GM19397 (cell line): ENCODE measurements around the gene CPN1.
A peak's percentile ranks its signal among the peaks of the same experiment; 100 is the strongest.

Experiments used
- ATAC-seq: cut with Tn5 transposase; IDR thresholded peaks from one replicate; pipeline ENCODE4 v1.9.1; 2021; ENCODE audit warnings: mild to moderate bottlenecking, moderate library complexity; ENCODE audit not compliant: unreplicated experiment

The CPN1 gene

DNA sequence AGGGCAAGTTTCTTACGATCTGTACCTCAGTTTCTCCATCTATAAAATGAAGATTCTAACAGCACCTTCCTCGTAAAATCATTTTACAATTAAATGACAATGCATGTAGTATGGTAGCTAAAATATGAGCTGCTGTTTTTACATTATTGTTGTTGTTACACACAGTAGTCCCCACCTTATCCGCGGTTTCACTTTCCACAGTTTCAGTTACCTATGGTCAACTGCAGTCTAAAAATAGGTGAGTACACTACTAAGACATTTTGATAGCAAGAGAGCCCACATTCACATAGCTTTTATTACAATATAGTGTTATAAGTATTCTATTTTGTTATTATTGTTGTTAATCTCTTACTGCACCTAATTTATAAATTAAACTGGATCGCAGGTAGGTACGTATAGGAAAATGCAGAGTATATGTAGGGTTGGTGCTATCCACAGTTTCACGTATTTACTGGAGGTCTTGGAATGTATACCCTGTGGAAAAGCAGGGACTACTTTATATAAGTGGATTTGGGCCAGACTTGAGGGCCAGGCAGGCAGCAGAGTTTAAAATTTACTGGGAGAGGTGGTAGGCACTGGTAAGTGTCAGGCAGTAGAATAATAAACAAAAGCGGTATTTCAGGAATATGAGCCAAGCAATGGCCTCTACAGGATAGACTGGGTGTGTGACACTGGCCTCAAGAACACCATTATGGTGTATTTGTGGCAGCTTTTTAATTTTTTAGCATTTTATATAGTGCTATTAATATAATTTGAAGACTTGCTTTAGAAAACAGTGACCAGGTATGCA, 82.2 kb downstream of the CPN1 start:
- ATAC-seq = no peak

DNA sequence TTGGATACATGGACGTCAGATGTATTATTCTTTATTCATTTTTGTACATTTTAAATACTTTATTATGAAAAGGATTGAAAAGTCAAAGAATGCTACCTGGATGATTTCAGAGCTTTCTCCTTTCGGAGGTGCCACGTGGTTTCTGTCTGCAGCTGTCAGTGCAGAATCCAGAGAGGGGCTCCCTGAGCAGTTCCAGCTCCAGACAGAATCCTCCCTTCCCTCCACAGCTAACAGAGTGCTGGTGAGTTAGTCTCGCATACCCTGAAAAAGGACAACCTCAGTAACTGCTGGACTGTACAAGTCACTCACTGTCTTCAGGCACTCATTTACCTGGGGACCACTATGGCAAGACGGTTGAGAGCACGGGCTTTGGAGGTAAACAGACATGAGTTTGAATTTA, 82.8 kb downstream of the CPN1 start:
- no peak for ATAC-seq

DNA sequence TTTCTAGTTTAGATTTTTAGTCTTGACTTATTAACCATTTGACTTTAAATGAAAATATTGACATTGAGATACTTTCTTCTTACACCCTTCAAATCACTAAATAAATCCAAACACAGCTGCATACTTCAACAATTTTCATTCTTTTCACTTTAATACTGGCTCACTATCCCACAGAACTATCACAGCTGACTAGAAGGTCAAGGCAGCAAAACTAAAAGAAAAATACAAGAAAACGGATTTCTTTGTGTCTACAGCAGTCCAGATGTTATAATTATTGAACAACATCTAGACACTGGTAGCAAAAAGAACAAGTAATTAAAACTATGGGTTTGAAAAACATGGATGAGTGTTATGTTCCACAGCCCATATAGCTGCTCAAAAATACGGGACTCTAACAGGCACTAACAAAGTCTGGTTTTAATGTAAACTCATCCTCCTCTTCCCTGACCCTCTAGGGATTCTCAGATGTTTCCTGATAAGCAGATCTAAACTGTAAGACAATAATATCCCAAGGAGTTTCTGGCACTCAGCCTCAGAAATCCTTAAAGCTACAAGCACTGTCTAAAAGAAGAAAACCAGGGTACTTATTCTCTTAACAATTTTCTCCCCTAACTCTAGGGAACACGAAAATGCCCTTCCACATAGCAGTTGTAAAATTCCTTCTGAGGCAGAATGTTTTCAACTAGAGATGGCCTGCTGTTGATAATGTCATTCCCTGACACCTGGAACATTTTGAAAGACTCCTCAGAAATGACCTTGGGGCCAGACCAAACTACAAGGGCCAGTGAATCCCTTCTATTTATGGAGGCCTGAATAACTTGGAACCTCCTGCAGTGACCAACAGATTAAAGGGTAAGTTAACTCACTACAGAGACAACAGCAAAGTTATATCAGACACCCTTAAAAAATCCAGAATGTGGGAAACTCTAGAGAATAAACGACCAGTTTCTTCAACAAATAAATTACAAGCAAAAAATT, 84.7 kb downstream of the CPN1 start:
- no peak for ATAC-seq

DNA sequence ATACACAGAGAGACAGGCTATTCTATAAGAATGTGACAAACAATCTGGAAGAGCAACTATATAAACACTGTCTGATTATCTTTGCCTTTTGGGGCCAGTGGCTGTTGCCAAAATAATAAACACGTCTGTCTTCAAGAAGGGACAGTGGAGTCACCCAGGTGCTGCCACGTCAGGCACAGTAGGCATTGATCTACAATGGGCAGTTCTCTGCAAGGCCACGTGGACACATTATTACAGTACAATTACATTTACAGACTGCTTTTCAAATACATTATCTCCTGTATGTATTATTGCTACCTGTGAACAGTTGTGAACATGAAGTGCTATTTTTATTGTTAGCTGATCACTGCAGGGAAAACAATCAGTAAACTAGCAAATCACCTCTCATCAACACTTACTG, 86.0 kb downstream of the CPN1 start:
- no peak for ATAC-seq

DNA sequence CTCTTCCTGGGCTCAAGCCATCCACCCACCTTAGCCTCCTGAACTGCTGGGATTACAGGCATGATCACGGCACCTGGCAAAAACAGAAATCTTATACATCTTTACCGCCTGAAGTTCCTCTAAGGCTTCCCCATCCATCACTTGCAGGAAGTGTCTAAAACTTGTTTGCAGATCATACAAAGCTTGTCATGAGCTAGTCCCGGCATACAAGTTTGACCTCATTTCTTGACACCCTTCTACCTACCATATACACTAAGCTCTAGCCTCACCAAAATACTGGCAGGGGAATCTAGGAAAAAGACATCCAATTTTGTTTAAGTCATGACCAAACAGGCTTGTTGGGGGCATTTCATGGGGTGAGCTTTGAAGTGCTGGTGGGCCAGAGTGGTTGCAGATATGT, 86.4 kb downstream of the CPN1 start:
- no peak for ATAC-seq

DNA sequence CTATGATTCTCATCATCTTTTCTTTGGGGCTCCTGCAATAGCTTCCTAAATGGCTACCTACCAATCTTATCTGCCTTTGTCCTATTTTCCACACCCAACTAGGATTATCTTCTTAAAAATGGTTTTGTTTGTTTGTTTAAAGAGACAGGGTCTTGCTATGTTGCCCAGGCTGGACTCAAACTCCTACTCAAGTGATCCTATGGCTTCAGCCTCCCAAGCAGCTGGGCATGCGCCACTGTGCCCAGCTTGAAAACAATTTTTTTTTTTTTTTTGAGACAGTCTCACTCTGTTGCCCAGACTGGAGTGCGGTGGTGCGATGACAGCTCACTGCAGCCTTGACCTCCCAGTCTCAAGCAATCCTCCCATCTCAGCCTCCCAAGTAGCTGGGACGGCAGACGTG, 86.9 kb downstream of the CPN1 start:
- no peak for ATAC-seq

DNA sequence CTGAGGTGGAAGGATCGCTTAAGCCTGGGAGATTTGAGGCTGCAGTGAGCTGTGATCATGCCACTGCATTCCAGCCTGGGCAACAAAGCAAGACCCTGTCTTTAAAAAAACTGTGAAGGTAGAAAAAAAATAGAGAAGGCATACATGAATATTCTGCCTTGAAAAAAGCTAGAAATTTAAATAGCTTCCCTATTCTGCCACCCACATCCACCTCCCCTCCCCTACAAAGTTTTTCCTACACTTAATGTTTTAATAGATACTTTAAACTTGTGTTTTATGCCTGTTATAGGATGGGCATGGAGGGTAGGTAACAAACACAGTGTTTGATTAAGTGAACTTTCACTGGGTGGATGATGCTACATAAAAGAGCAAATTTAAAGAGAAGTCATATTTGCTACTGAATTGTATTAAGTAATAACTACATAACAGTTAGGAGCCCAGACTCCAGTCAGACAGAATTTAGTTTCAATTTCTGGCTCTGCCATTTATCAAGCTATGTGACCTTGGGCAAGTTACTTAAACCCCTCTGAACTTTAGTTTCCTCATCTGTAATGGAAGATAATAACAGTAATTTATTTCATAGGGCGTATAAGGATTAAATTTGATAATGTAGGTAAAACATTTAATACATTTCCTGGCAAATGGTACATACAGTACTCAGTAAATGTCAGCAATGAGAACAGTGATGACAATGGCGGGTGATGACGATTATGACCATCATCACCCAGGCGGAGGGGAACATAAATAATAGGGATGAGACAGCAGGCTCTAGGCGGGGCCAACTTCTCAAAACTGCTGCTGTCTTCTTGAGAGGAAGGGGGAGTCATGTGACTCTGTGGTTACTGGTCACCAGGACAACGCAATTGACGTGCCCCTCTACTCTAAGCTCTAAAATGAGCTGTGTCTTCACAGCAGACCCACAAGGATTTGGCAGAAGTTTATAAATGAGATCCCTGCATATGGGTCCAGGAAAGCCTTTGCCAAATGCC, 87.7 kb downstream of the CPN1 start:
- ATAC-seq = peak; percentile 83
